Esophagus muscularis mucosa (tissue), 3 donors: Measurements from ENCODE around the gene PGA4.

Experiments used
- CTCF ChIP-seq, 3 experiments: fragments of 200-600 bp in 2 of 3; fragments of 450-650 bp in 1 of 3; sonication (generic) in 2 of 3; IDR thresholded peaks; one replicate each; pipeline ENCODE4 v1.5.1; 2017 to 2019; ENCODE audit warnings: antibody characterized with exemption in 3 of 3, mild to moderate bottlenecking in 2 of 3, moderate library complexity in 1 of 3
- EP300 ChIP-seq: sonication (generic); formaldehyde crosslinking; IDR thresholded peaks from one replicate; pipeline ENCODE4 v1.6.1; 2017; ENCODE audit warnings: antibody characterized with exemption

GRCh38 chr11:61176446-61176845 is 45.7 kb upstream of the PGA4 start:
- TF ChIP-seq CTCF (IDR thresholded peaks at IDR 0.05) (no peak), EP300 (no peak)
